IPS-18a (cell line): ENCODE measurements around the gene TBC1D4.
"Not testable (repeated sequence)": the region's sequence is repeated elsewhere in the genome, so short reads cannot be mapped to it uniquely, and the experiment has no call there.

Experiments used
- H3K27ac ChIP-seq: one replicate; pipeline ENCODE4 v1.5.1; 2013; ENCODE audit warnings: low read length
- H3K27me3 ChIP-seq: one replicate; pipeline ENCODE4 v1.6.1; 2013; ENCODE audit warnings: mild to moderate bottlenecking, low read length; ENCODE audit not compliant: control insufficient read depth, insufficient read depth
- H3K36me3 ChIP-seq: one replicate; pipeline ENCODE4 v1.6.1; 2013; ENCODE audit warnings: low read depth, low read length; ENCODE audit not compliant: control insufficient read depth
- H3K4me1 ChIP-seq: one replicate; pipeline ENCODE4 v1.6.1; 2013; ENCODE audit warnings: low read depth, low read length; ENCODE audit not compliant: control insufficient read depth
- H3K4me3 ChIP-seq: one replicate; pipeline ENCODE4 v1.5.1; 2013; ENCODE audit warnings: low read length
- H3K9ac ChIP-seq: one replicate; pipeline ENCODE4 v1.6.1; 2013; ENCODE audit warnings: mild to moderate bottlenecking, low read length, moderate library complexity
- H3K9me3 ChIP-seq: one replicate; pipeline ENCODE4 v1.6.1; 2013; ENCODE audit warnings: low read depth, low read length; ENCODE audit not compliant: control insufficient read depth

The TBC1D4 gene

GRCh38 chr13:75364131-75364713 is 117.7 kb downstream of the TBC1D4 start:
- H3K4me1 ChIP-seq: no peaks in the 10 kb centered on the region
- no peaks in the 10 kb centered on the region for H3K9me3 ChIP-seq
- no peak overlapping the region for H3K4me3 ChIP-seq
- no peak overlapping the region for H3K27ac ChIP-seq
- H3K9ac ChIP-seq: no peak overlapping the region
- H3K36me3 ChIP-seq: no peaks in the 10 kb centered on the region
- no peaks in the 10 kb centered on the region for H3K27me3 ChIP-seq

- Histone ChIP-seq H3K9me3 (no peaks in the 10 kb centered on the region), H3K9ac (no peak overlapping the region), H3K27me3 (no peaks in the 10 kb centered on the region), H3K4me1 (no peaks in the 10 kb centered on the region), H3K4me3 (no peak overlapping the region), H3K36me3 (no peaks in the 10 kb centered on the region), H3K27ac (no peak overlapping the region)
These were observed 118.6 kb downstream of the TBC1D4 start for GRCh38 chr13:75363371-75363770.

- Histone ChIP-seq H3K9me3 (no peaks in the 10 kb centered on the region), H3K9ac (no peak overlapping the region), H3K4me1 (peaks cover 3% of the 10 kb centered on the region), H3K36me3 (no peaks in the 10 kb centered on the region), H3K27ac (no peak overlapping the region), H3K4me3 (no peak overlapping the region), H3K27me3 (no peaks in the 10 kb centered on the region)
These were observed 119.9 kb downstream of the TBC1D4 start for GRCh38 chr13:75362026-75362425.

GRCh38 chr13:75360170-75360569 is 121.8 kb downstream of the TBC1D4 start:
- no peaks in the 10 kb centered on the region for H3K36me3 ChIP-seq
- no peaks in the 10 kb centered on the region for H3K27me3 ChIP-seq
- peaks cover 3% of the 10 kb centered on the region for H3K4me1 ChIP-seq
- H3K9ac ChIP-seq: no peak overlapping the region
- no peak overlapping the region for H3K4me3 ChIP-seq
- H3K9me3 ChIP-seq: no peaks in the 10 kb centered on the region
- no peak overlapping the region for H3K27ac ChIP-seq

GRCh38 chr13:75359266-75359665 is 122.7 kb downstream of the TBC1D4 start:
- no peak overlapping the region for H3K9ac ChIP-seq
- H3K4me1 ChIP-seq: peaks cover 3% of the 10 kb centered on the region
- H3K9me3 ChIP-seq: no peaks in the 10 kb centered on the region
- H3K27ac ChIP-seq: no peak overlapping the region
- no peaks in the 10 kb centered on the region for H3K27me3 ChIP-seq
- H3K36me3 ChIP-seq: no peaks in the 10 kb centered on the region
- no peak overlapping the region for H3K4me3 ChIP-seq

- Histone ChIP-seq H3K9ac (no peak overlapping the region), H3K27me3 (no peaks in the 10 kb centered on the region), H3K9me3 (no peaks in the 10 kb centered on the region), H3K36me3 (no peaks in the 10 kb centered on the region), H3K4me3 (no peak overlapping the region), H3K4me1 (peaks cover 3% of the 10 kb centered on the region), H3K27ac (no peak overlapping the region)
These were observed 124.2 kb downstream of the TBC1D4 start for GRCh38 chr13:75357576-75358289.

- no peaks in the 10 kb centered on the region for H3K36me3 ChIP-seq
- H3K27me3 ChIP-seq: no peaks in the 10 kb centered on the region
- H3K4me3 ChIP-seq: no peak overlapping the region
- no peak overlapping the region for H3K9ac ChIP-seq
- H3K9me3 ChIP-seq: no peaks in the 10 kb centered on the region
- H3K4me1 ChIP-seq: peaks cover 3% of the 10 kb centered on the region
- H3K27ac ChIP-seq: no peak overlapping the region
These were observed 125.5 kb downstream of the TBC1D4 start for GRCh38 chr13:75356421-75356820.

- no peak overlapping the region for H3K9ac ChIP-seq
- H3K9me3 ChIP-seq: no peaks in the 10 kb centered on the region
- H3K27ac ChIP-seq: no peak overlapping the region
- no peaks in the 10 kb centered on the region for H3K27me3 ChIP-seq
- H3K36me3 ChIP-seq: no peaks in the 10 kb centered on the region
- H3K4me1 ChIP-seq: peaks cover 3% of the 10 kb centered on the region
- H3K4me3 ChIP-seq: no peak overlapping the region
These were observed 126.4 kb downstream of the TBC1D4 start for GRCh38 chr13:75355609-75356008.

GRCh38 chr13:75353781-75354193 is 128.2 kb downstream of the TBC1D4 start:
- Histone ChIP-seq H3K36me3 (no peaks in the 10 kb centered on the region), H3K9me3 (no peaks in the 10 kb centered on the region), H3K4me3 (no peak overlapping the region), H3K9ac (no peak overlapping the region), H3K4me1 (peaks cover 3% of the 10 kb centered on the region), H3K27ac (no peak overlapping the region), H3K27me3 (no peaks in the 10 kb centered on the region)

- Histone ChIP-seq H3K4me3 (no peak overlapping the region), H3K4me1 (peaks cover 3% of the 10 kb centered on the region), H3K27ac (no peak overlapping the region), H3K36me3 (no peaks in the 10 kb centered on the region), H3K27me3 (no peaks in the 10 kb centered on the region), H3K9ac (no peak overlapping the region), H3K9me3 (no peaks in the 10 kb centered on the region)
These were observed 129.2 kb downstream of the TBC1D4 start for GRCh38 chr13:75352641-75353327.

GRCh38 chr13:75351538-75351937 is 130.4 kb downstream of the TBC1D4 start:
- not testable (repeated sequence) for H3K9me3 ChIP-seq, H3K36me3 ChIP-seq, H3K4me1 ChIP-seq, H3K27me3 ChIP-seq, H3K4me3 ChIP-seq, H3K27ac ChIP-seq, H3K9ac ChIP-seq

- Histone ChIP-seq H3K27ac (no peak overlapping the region), H3K9me3 (no peaks in the 10 kb centered on the region), H3K9ac (no peak overlapping the region), H3K27me3 (no peaks in the 10 kb centered on the region), H3K4me1 (no peaks in the 10 kb centered on the region), H3K36me3 (no peaks in the 10 kb centered on the region), H3K4me3 (no peak overlapping the region)
These were observed 134.0 kb downstream of the TBC1D4 start for GRCh38 chr13:75347925-75348324.
